Endometrium (tissue), 2 donors: ENCODE results near the gene ZNF570.
A peak's percentile ranks its signal among the peaks of the same experiment; 100 is the strongest.

Experiments used
- FAIRE-seq: peaks from 2 replicates; lab custom pipeline; 2012; peaks lifted over from hg19 to GRCh38; lab: Jason Lieb, UNC
- donor health status: control.
- donor health status: control.

Gene ZNF570

DNA sequence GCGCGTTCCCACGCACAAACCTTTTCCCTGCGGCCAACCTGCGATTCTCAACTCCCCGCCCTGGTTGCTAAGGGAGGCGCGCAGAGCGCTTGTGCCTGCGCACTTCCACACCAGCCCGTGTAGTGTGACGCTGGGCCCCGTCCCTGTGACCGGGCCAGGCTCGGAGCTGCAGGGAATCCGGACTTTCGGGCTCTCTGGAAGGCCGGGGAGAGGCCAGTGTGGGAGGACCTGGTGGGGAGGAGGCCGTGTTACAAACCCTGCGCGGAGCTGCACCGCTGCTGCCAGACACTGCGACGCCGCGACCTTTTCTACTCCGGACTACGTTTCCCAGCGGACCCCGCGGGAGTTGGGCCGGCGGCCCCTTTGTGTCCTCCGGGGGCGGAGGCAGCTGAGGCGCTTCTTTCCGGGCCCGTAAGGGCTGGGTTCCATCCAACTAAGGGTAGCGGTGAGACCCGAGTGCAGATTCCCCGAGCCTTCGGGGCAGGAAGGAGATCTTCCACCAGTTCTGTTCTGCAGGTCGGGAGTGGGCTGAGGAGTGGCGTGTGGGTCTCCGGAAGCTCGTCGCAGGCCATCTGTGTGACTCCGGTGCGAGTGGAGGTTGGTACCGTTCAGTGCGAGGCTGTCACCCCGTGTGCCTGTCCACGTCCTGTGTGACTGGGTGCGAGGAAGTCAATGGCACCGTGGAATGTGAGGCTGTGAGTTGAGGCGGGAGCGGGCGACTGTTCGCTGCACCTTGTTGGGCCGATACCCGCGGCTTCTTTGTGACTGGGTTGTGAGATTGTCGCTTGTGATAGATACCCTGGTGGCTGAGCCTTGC lies at the start of gene ZNF570:
TSS of gene ZNF570 (plus strand) at position 396 of the 817 bp plus-strand sequence. CDS start 999 bp downstream, outside the sequence.
- peak; percentile 61 for FAIRE-seq

DNA sequence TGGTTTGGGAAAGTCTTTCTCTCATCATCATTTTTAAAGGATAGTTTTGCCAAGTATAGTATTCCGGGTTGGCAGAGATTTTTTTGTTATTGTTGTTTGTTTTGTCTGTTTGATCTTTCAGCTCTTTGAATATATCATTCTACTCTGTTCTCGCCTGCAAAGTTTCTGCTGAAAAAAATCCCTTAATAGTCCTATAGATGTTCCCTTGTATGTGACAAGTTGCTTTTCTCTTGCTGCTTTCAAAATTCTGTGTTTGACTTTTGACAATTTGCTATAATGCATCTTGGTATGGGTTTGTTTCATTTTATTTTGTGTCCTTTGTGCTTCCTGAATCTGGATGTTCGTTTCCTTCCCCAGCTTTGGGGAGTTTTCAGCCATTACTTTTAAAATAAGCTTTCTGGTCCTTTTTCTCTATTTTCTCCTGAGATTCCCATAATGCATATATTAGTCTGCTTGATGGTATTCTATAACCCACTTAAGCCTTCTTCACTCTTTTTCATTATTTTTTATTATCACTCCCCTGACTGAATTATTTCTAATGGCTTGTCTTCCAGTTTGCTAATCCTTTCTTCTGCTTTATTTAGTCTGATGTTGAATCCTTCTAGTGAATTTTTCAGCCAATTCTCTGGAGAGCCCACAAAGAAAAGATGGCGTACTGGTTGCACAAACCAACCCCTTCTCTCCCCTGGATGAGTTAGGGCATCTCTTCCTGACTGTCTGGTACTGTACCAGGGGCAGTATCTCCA lies 16.5 kb upstream of the ZNF570 start:
- no peak for FAIRE-seq

DNA sequence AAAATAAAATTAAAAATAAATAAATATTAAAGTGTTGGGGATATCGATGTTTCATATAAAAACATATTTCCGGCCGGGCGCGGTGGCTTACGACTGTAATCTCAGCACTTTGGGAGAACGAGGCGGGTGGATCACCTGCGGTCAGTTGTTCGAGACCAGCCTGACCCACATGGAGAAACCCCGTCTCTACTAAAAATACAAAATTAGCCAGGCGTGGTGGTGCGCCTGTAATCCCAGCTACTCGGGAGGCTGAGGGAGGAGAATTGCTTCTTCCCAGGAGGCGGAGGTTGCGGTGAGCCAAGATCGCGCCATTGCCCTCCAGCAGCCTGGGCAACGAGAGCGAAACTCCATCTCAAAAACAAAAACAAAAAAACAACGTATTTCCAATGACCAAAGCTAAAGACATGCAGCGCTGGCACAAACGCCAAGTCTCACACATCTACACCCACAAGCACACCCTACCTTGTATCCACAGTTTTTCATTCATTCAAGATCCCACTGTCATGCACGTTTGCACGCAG lies 2.8 kb upstream of the ZNF570 start:
- FAIRE-seq, result no peak

DNA sequence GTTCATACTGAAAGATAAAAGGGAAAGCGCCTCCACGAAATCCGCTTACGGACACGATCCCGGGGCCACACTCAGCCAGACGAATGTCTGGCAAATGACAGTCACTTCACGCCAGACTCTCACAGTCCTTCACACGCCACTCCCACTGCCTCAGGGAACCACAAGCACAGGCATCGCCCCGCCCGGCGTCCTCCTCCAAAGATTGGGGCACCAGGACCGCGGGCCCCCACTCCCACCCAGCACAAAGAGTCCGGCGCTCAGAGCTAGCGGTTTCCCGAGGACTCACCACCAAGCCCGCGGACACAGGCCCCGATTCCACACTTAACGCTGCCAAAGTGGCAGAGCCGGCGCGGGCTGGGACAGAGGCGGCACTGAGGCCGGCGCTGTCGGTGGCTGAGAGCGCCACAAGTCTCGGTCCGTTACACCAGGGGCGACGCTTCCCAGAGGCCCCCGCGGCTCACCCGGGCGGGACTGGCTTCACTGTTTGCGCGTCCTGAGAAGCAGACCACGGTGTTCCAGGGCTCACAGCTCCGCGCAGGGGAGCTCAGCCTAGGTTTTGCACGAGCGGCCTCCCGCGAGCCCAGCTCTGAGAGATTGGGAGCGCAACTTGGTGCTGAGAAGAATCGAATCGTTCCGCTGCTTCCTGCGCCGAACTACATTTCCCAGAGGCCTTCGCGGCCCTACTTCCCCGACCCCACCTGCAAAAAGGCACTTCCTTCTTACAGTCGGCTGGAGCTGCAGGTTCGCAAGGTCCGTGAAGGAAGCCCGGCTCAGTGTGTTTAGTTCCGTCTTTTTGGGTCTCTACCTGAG lies 2.2 kb upstream of the ZNF570 start, which contains the start of gene ZNF569:
TSS of gene ZNF569 (minus strand) at position 647 of the 810 bp plus-strand sequence. CDS start 22,523 bp downstream, outside the sequence.
- peak; percentile 85 for FAIRE-seq

DNA sequence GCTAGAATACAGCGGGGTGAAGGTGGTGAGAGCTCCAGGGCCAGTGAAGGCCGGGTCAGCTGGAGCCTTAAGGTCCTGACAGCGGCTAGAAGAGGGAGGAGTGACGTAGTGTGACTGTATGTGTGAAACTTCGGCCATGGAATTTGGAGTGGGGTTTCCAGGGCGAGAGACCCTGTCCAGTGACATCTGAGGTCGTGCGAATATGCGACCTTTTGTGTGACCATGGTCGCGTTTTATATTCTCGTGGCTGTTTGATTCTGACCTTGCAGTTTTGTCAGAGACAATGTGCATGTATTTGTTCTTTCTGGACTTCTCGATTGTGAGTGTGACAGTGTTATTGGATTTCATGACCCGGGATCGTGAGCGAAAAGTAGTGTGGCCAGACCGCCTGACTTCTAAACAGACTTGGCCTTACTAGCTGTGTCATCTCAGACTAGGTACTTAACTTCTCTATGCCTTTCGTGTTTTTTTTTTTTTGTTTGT lies 1.5 kb upstream of the ZNF570 start:
- FAIRE-seq, result no peak

DNA sequence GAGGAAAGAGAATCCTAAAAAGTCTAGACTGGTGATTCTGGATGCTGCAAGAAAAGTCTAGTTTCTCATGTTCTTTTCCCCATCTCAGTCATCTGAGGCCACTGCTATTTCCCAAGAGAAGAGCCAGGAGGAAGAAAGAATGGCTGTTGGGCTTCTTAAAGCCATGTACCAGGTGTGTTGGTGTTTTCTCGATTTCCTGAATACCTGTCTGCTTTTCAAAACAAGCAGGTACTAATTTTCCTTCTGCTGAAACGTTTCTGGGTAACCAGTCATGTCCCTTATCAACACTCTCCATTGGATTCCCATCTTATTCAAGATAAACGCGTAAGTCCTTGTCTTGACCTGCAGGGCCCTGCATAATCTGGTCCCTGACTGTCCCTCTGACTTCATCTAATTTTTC lies 1.1 kb downstream of the ZNF570 start:
- FAIRE-seq, result no peak

DNA sequence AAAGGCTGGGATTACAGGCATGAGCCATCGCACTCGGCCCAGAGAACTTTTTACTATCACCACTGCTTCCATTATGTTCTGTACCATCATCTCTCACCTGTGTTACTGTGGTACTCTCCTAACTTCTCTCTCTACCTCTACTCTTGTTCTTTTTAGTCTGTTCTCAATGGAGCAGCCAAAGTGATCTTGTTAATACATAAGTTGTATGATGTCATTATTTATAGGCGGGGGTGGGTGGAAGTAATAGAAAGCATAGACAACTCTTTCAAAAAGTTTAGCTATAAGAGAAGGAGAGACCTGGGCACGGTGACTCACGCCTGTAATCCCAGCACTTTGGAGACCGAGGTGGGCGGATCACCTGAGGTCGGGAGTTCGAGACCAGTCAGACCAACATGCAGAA lies 3.0 kb downstream of the ZNF570 start:
- no peak for FAIRE-seq

DNA sequence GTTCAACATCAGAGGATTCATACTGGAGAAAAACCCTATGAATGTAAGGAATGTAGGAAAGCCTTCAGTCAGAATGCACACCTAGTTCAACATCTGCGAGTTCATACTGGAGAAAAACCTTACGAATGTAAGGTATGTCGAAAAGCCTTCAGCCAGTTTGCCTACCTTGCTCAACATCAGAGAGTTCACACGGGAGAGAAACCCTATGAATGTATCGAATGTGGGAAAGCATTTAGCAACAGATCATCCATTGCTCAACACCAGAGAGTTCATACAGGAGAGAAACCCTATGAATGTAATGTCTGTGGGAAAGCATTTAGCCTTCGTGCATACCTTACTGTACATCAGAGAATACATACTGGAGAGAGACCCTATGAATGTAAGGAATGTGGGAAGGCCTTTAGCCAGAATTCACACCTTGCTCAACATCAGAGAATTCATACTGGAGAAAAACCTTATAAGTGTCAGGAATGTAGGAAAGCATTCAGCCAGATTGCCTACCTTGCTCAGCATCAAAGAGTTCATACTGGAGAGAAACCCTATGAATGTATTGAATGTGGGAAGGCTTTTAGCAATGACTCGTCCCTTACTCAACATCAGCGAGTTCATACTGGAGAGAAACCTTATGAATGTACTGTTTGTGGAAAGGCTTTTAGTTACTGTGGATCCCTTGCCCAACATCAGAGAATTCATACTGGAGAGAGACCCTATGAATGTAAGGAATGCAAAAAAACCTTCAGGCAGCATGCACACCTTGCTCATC lies 15.4 kb downstream of the ZNF570 start:
- FAIRE-seq, result no peak

DNA sequence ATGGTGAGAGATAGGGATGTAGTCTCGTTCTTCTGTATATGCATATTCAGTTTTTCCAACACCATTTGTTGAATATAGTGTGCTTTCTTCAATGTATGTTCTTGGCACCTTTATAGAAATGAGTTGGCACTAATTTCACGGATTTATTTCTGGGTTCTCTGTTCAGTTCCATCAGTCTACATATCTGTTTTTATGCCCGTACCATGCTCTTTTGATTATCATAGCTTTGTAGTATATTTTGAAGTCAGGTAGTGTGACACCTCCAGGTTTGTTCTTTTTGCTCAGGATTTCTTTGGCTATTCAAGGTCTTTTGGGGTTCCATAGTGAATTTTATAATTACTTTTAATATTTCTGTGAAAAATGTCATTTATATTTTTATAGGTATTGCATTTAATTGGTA lies 23.1 kb downstream of the ZNF570 start:
- no peak for FAIRE-seq

DNA sequence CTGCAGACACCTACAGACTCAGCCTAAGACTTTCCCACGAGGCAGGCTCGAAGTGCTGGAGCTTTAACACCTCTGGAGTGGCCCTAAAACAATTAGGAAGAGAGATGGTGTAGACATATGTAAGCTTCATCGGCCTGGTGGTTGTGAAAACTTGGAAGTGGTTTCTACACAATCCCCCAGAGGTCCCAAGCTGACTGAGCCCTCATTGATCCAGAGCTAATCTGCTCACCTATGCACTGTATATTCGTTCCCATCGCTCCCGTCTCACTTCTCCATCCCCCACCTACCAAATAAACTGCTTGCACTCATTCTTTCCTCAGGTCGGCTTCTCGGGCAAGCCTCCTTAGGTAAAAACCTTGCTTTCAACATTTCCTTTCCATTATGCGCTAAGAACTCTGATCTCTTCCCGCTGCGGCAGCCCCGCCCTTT lies 36.8 kb downstream of the ZNF570 start:
- FAIRE-seq, result peak; percentile 21

DNA sequence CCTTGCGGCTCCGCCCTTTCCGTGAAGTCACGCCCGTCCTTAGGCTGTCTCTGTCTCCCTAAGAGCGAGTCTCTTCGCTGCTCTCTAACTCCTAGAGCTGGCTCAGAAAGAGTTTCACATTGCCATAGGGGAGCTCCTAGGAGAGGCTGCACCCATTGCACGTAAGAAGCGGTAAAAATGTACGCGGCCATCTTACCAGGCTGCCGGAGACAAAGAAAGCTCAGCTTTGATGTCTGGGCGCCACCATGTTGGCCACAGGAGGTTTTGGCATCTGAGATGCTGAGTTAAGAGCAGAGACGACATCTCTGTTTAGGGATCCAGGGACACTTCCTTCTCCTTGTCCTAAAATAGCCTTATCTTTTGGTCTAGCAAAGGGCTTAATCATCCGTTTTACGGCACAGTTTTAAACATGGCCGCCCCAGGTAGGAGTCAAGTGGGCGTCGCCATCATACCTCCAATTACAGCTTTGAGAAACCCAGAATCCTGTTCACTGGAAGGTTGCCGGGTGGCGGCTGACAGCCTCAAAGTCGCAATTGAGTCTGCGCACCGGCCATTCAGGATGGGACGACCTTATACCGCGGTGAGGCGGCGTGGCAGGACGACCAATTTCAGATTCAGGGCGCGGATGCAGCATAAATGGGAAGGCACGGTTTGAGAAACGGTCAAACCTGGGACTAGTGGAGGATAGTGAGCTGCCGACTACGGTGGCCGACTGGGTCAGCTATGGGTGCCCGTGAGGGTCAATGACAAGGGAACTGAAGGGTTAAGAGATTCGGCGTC lies 37.4 kb downstream of the ZNF570 start, which contains the start of gene ZNF793:
TSS of gene ZNF793 (plus strand) at position 553 of the 780 bp plus-strand sequence. CDS start 16,501 bp downstream, outside the sequence.
- peak; percentile 63 for FAIRE-seq

DNA sequence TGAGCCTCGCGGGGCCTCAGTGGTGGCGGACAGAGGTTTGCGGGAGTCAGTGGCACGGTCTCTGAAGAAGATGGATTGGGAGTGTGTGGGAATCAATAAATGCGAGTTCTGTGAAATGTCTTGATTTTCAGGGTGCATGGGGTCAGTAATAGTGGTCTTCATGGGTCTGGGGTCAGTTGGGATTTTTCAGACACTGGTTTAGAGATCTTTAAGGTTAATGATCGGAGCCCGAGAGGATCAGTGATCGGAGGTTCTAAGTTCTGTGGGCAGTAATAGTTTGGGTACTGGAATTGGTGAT lies 38.0 kb downstream of the ZNF570 start:
- FAIRE-seq, result no peak

DNA sequence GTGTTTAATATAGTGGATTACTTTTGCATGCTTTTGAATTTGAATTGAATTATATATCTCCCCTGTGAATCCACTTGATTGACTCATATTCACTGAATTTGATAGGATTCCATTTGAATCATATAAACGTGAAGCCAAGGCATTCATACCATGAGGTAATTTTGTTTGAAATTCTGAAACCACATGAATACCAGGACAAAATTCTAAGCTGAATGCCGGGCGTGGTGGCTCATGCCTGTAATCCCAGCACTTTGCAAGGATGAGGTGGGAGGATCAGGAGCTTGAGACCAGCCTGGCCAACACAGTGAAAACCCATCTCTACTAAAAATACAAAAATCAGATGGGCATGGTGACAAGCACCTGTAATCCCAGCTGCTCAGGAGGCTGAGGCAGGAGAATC lies 42.0 kb downstream of the ZNF570 start:
- FAIRE-seq, result no peak

DNA sequence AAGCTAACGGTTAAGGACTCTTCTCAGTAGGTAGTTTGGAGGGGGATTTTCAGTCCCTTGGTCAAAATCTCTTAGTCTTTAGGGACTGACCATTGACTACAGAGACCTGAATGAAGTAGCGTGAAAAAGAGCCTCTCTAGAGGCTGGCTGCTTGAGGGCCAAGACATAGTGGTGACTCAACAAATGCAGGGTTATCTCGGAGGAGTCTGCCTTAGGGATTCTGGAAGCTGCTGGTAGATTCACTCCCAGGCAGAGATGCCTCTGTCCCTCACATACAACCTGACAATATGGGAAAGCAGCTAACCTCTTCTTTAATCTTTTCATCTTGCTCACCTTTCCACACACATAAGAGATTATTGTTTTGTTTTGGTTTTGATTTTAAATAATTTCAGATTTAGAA lies 42.7 kb downstream of the ZNF570 start:
- FAIRE-seq, result no peak

DNA sequence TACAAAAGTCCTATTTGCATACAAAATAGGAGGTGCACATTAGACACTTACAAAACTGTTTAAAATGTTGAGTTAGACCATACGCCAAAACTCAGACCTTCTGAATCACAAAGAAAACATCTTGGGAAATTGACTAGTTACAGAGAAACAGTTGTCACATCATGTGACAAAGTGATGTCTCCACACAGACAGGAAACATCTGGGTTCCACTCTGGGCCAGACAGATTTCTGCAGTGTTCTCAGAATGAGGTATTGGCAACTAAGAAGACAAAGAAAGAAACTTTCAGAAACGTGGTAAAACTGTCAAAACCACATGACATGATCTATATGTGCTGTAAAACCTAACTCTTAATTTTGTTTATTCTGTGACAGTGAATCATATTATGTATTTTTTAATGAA lies 44.2 kb downstream of the ZNF570 start:
- no peak for FAIRE-seq

DNA sequence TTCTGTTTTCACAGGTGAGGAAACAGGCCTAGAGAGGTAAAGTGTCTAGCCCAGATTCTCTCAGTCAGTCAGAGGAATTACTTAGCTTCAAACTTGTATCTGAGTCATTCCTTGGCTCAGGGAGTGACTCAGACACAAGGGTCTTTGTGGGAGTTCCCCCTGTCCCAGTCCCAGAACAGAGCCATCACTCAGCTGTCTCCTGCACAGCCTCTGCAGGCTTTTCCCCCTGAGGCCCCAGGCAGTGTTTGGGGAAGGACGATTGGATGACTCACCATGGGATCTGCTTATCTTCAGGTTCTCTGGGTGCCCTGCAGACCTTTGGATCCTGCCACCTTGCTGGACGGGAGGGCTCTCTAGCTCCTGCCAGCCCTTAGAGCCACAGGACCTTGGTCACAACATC lies 50.7 kb downstream of the ZNF570 start:
- FAIRE-seq, result no peak

DNA sequence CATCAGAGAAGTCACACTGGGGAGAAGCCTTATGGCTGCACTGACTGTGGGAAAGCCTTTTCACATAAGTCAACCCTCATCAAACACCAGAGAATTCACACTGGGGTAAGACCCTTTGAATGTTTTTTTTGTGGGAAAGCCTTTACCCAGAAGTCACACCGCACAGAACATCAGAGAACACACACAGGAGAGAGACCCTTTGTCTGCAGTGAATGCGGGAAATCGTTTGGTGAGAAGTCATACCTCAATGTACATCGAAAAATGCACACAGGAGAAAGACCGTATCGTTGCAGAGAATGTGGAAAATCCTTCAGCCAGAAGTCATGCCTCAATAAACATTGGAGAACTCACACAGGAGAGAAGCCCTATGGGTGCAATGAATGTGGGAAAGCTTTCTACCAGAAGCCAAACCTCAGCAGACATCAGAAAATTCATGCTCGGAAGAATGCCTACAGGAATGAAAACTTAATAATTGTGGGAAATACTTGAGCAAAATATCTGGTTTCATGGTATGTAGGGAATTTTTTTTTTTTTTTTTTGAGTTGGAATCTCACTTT lies 68.3 kb downstream of the ZNF570 start:
- no peak for FAIRE-seq
